Uterus (tissue), 2 donors: ENCODE data around the gene KDM8.

ENCODE experiments used
- CTCF ChIP-seq, 4 experiments: fragments of 200-600 bp in 2 of 4; fragments of 450-650 bp in 2 of 4; sonication (generic) in 2 of 4; IDR thresholded peaks; one replicate each; pipeline ENCODE4 v1.5.1; 2016 to 2019; ENCODE audit warnings: antibody characterized with exemption in 4 of 4, mild to moderate bottlenecking in 2 of 4, moderate library complexity in 1 of 4
- POLR2A ChIP-seq, 2 donors: fragments of 450-650 bp; IDR thresholded peaks; one replicate each; pipeline ENCODE4 v1.6.1; 2016; ENCODE audit warnings: antibody characterized with exemption in 2 of 2, mild to moderate bottlenecking in 1 of 2, moderate library complexity in 1 of 2

GRCh38 chr16:27233731-27234130, 30.4 kb downstream of the KDM8 start:
- TF ChIP-seq CTCF (IDR thresholded peaks at IDR 0.05) (no peak), POLR2A (IDR thresholded peaks at IDR 0.05) (no peak)
